ENCODE results near the gene IGSF9B.

DNA sequence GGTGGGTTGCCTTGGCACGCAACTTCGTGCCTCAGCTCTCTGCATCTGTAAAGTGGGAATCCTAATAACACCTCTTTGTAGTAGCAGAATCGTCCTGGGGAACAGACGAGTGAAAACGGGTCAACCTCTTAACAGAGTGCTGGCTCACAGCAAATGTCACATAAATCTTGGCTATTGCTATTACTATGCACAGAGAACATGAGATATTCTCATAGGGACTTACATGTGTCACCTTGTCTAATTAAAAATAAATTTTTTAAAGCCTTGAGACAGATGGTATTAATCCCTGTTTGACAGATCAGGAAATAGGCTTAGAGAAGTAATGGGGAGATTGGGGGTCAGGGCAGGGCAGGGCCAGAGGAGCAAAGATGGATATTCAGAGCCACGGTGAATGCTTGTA is 44.3 kb upstream of the IGSF9B start:
- TF ChIP-seq POLR2A (IDR thresholded peaks at IDR 0.05; ENCODE audit: low read depth, low read length) = no peak
- no peak for TF ChIP-seq POLR2AphosphoS5 (IDR thresholded peaks at IDR 0.05; ENCODE audit: low read depth, low read length)
- no peak for TF ChIP-seq TAF1 (IDR thresholded peaks at IDR 0.05; ENCODE audit: low read depth, low read length)
- TF ChIP-seq SPI1 (IDR thresholded peaks at IDR 0.05; ENCODE audit: low read depth, low read length) = no peak
- TF ChIP-seq PAX5 (IDR thresholded peaks at IDR 0.05; ENCODE audit: insufficient read depth, low read length, severe bottlenecking) = no peak
- TF ChIP-seq POU2F2 (IDR thresholded peaks at IDR 0.05; ENCODE audit: low read depth, low read length) = no peak

All from GM12891 (cell line).